ENCODE measurements around the gene MOV10. TPM values are rescaled to one million over a fixed set of nuclear protein-coding genes. Genes with fewer than 3 reads are reported as not detected.

Gene MOV10
- total and polyA plus RNA-seq, 2 of the 8 experiments (the other 6 are each of a cell fraction or from before 2014, with no cell fraction given): 57.3 to 109 TPM

GRCh38 chr1:112666946-112667345 lies 7.5 kb upstream of the MOV10 start:
- no peaks in the 10 kb centered on the region for H3K79me1 ChIP-seq (ENCODE audit: low read depth, low read length)
- peaks cover 2 to 58% (median 24%) of the 10 kb centered on the region in 4 experiments; a peak in 6 of 8 replicates for H3K36me3 ChIP-seq (ENCODE audit: control insufficient read depth in 2 of 4, insufficient read depth in 4 of 4, low read length in 3 of 4)
- H3K79me2 ChIP-seq (ENCODE audit: control insufficient read depth in 1 of 2, insufficient read depth in 2 of 2, low read length in 2 of 2): no peaks in the 10 kb centered on the region
- H2AFZ ChIP-seq (ENCODE audit: low read length): no peak overlapping the region
- no peak overlapping the region for H3K14ac ChIP-seq (ENCODE audit: insufficient read length)
- DNase-seq (ENCODE audit: low read depth in 1 of 2, low spot score in 2 of 2) (no peak), FAIRE-seq (no peak)
- WGBS, 2 experiments (ENCODE audit: extremely low coverage in 1 of 2, insufficient coverage in 1 of 2, insufficient read length in 1 of 2, insufficient replicate concordance in 2 of 2, low coverage in 1 of 2, low lambda C conversion rate in 2 of 2, missing lambda C conversion rate in 1 of 2): 90% methylated on average over 2 of the region's 2 CpGs; no CpG with 5 or more reads in 1 of the 2 experiments
- no peaks in the 10 kb centered on the region for H3K23me2 ChIP-seq (ENCODE audit: low read depth, low read length)
- no peak overlapping the region for H3K18ac ChIP-seq (ENCODE audit: extremely low read depth, low read length)
- no peak overlapping the region for H2BK120ac ChIP-seq (replicated peaks; ENCODE audit: low read depth, low read length)
- no peak overlapping the region for H3K27ac ChIP-seq (ENCODE audit: low read depth, low read length)
- no peak overlapping the region for H3K4me3 ChIP-seq (ENCODE audit: extremely low read depth in 1 of 4, insufficient read depth in 2 of 4, low read depth in 3 of 4, low read length in 4 of 4)
- TF ChIP-seq ZNF274 (IDR thresholded peaks at IDR 0.05; ENCODE audit: borderline replicate concordance, extremely low read depth, low read length): no peak
- TF ChIP-seq CBX8 (IDR thresholded peaks at IDR 0.05; ENCODE audit: borderline replicate concordance, low read depth, low read length): no peak
- no peak for TF ChIP-seq KDM1A (IDR thresholded peaks at IDR 0.05; ENCODE audit: borderline replicate concordance, low read length)
- no peak for TF ChIP-seq BACH1 (IDR thresholded peaks at IDR 0.05; ENCODE audit: low read length)
- no peak for TF ChIP-seq GTF2F1 (IDR thresholded peaks at IDR 0.05; ENCODE audit: borderline replicate concordance, low read depth, low read length)
- no peak for TF ChIP-seq ASH2L (IDR thresholded peaks at IDR 0.05; ENCODE audit: low read length)
- H3K4ac ChIP-seq (replicated peaks; ENCODE audit: insufficient read length, low read depth, low read length): no peak overlapping the region
- no peaks in the 10 kb centered on the region for H3K9me3 ChIP-seq (ENCODE audit: insufficient read depth in 2 of 2, low read depth in 1 of 2, low read length in 1 of 2)
- H4K5ac ChIP-seq (ENCODE audit: insufficient read length, low read depth, low read length): no peak overlapping the region
- no peak overlapping the region for H2BK20ac ChIP-seq (ENCODE audit: low read length)
- no peak overlapping the region for H2BK15ac ChIP-seq (ENCODE audit: low read length)
- no peak overlapping the region for H3K9ac ChIP-seq (replicated peaks in 1 of 4; ENCODE audit: extremely low read depth in 1 of 4, low read depth in 3 of 4, low read length in 3 of 4)
- no peak overlapping the region for H2BK5ac ChIP-seq (ENCODE audit: low read depth, low read length)
- H3K56ac ChIP-seq (replicated peaks; ENCODE audit: insufficient read length, low read depth, low read length): no peak overlapping the region
- no peak overlapping the region for H2AK5ac ChIP-seq (ENCODE audit: low read depth, low read length)
- H4K91ac ChIP-seq (replicated peaks; ENCODE audit: insufficient read length, low read length): no peak overlapping the region
- CTCF ChIA-PET (ENCODE audit: partially characterized antibody): no interaction called here
- H3K23ac ChIP-seq (ENCODE audit: insufficient read length): no peak overlapping the region
- POLR2A ChIA-PET (ENCODE audit: partially characterized antibody): interaction anchor here (0.7 kb wide), 1 partner anchor 43 kb away, joined by 3 read pairs; no protein-coding TSS in a partner anchor
- no peak overlapping the region for H4K8ac ChIP-seq (ENCODE audit: extremely low read depth, insufficient read depth, low read length)
- H3K4me2 ChIP-seq (ENCODE audit: insufficient read depth in 1 of 2, low read depth in 2 of 2, low read length in 2 of 2): no peak overlapping the region
- no peak overlapping the region for H2BK12ac ChIP-seq (ENCODE audit: low read depth, low read length)
- H3K27me3 ChIP-seq (replicated peaks in 1 of 4; ENCODE audit: control insufficient read depth in 3 of 4, extremely low read depth in 1 of 4, insufficient read depth in 3 of 4, low read length in 3 of 4): no peaks in the 10 kb centered on the region
- H4K20me1 ChIP-seq (replicated peaks in 1 of 2; ENCODE audit: control insufficient read depth in 1 of 2, insufficient read depth in 2 of 2, low read length in 2 of 2): peaks cover 0 to 1% of the 10 kb centered on the region in 2 experiments
- peaks cover 0 to 6% (median 2%) of the 10 kb centered on the region in 4 experiments; a peak in 3 of 7 replicates for H3K4me1 ChIP-seq (replicated peaks in 1 of 4; ENCODE audit: control insufficient read depth in 3 of 4, insufficient read depth in 4 of 4, low read length in 3 of 4)
